Astrocyte of the cerebellum (primary cell): ENCODE measurements around the gene DNASE1L2.

Experiments used
- DNase-seq: peaks from one replicate; pipeline ENCODE4 v3.0.0-alpha.2; 2011; ENCODE audit warnings: low read depth
- H3K4me3 ChIP-seq: 2 replicates; pipeline ENCODE4 v1.5.1; 2011; ENCODE audit warnings: mild to moderate bottlenecking, low read depth, low read length, moderate library complexity
- in situ Hi-C: cut with HindIII; loops from 2 replicates; pipeline ENCODE4 v1.10.0; 2017; ENCODE audit warnings: low sequenced_read_pairs
- TF ChIP-seq, protein P1 (sequence below): IDR thresholded peaks from 2 replicates; pipeline ENCODE4 v1.5.1; 2012; ENCODE audit warnings: low read length, low read depth, moderate library complexity, mild to moderate bottlenecking; ENCODE audit errors: missing control alignments

The DNASE1L2 gene

GRCh38 chr16:2208308-2208707, 27.9 kb upstream of the DNASE1L2 start:
- TF ChIP-seq, protein P1, sequence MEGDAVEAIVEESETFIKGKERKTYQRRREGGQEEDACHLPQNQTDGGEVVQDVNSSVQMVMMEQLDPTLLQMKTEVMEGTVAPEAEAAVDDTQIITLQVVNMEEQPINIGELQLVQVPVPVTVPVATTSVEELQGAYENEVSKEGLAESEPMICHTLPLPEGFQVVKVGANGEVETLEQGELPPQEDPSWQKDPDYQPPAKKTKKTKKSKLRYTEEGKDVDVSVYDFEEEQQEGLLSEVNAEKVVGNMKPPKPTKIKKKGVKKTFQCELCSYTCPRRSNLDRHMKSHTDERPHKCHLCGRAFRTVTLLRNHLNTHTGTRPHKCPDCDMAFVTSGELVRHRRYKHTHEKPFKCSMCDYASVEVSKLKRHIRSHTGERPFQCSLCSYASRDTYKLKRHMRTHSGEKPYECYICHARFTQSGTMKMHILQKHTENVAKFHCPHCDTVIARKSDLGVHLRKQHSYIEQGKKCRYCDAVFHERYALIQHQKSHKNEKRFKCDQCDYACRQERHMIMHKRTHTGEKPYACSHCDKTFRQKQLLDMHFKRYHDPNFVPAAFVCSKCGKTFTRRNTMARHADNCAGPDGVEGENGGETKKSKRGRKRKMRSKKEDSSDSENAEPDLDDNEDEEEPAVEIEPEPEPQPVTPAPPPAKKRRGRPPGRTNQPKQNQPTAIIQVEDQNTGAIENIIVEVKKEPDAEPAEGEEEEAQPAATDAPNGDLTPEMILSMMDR = no peak
- H3K4me3 ChIP-seq = no peak overlapping the region
- DNase-seq = no peak
- in situ Hi-C loops = no loop called here

DNA sequence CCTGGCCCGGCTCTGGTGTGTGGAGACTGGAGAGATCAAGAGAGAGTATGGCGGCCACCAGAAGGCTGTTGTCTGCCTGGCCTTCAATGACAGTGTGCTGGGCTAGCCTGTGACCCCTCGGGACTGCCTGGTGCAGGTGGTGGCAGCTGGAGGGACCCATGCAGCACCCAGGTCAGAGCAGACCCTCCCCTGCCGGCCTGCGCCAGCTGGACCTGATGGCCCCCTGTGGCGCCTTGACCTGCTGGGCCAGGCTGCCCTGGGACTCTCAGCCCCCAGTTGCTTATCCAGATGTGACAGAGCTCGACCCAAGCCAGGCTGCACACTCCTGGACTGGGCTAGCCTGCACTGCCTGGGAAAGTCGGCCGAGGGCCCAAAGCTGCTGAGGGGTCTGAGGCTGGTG, 27.5 kb upstream of the DNASE1L2 start:
- TF ChIP-seq, protein P1 = no peak
- H3K4me3 ChIP-seq = no peak overlapping the region
- DNase-seq = no peak
- in situ Hi-C loops = no loop called here

DNA sequence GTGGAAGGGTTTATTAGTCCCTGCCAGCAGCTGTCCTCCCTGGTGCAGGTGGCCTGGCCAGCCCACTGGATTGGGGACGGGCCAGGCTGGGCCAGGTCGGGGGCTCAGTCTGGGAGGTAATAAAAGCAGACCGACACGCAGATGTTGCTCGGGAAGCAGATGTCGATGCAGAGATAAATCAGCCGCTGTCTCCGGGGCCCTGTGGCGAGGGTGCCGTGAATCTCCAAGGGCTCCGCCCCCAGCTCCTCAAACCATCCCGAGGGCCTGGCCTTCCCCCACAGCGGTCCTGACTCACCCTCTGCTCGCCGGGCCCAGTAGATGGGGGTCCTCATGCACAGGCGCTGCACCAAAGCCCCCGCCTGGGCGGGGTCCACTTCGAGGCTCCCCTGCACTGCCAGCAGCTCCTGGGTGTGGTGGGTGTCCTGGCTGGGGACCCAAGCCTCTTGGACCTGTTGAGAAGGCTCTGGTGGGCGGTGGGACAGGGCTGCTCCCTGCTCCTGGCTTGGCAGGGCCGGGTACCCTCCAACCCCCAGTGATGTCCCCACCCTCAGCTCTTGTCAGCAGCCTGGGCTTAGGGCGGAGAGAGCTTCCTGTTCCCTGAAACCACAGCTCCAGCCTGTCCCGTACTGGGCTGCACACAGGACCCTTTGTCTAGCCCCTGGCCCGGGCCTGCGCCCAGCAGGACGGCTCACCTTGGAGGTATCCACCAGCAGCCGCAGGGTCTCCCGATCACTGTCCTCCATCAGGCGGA, 26.8 kb upstream of the DNASE1L2 start:
- no peak overlapping the region for H3K4me3 ChIP-seq
- in situ Hi-C loops = no loop called here
- DNase-seq = no peak
- TF ChIP-seq, protein P1 = no peak

DNA sequence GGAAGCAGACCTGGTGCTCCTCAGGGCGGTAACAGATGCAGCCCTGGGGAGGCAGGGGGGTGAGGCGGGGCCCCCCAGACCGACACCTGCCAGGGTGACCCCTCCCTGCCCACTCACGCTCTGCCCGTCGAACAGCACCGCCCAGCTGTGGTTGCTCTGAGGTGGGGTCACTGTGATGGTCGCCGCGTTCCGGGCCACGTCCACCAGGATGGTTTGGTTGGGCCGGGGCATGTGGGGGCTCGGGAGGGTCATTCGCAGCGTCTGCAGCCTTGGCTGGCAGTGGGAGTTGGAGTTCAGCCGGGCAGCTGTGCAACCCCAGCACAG, 26.3 kb upstream of the DNASE1L2 start:
- DNase-seq = no peak
- no peak overlapping the region for H3K4me3 ChIP-seq
- in situ Hi-C loops = no loop called here
- TF ChIP-seq, protein P1 = no peak

DNA sequence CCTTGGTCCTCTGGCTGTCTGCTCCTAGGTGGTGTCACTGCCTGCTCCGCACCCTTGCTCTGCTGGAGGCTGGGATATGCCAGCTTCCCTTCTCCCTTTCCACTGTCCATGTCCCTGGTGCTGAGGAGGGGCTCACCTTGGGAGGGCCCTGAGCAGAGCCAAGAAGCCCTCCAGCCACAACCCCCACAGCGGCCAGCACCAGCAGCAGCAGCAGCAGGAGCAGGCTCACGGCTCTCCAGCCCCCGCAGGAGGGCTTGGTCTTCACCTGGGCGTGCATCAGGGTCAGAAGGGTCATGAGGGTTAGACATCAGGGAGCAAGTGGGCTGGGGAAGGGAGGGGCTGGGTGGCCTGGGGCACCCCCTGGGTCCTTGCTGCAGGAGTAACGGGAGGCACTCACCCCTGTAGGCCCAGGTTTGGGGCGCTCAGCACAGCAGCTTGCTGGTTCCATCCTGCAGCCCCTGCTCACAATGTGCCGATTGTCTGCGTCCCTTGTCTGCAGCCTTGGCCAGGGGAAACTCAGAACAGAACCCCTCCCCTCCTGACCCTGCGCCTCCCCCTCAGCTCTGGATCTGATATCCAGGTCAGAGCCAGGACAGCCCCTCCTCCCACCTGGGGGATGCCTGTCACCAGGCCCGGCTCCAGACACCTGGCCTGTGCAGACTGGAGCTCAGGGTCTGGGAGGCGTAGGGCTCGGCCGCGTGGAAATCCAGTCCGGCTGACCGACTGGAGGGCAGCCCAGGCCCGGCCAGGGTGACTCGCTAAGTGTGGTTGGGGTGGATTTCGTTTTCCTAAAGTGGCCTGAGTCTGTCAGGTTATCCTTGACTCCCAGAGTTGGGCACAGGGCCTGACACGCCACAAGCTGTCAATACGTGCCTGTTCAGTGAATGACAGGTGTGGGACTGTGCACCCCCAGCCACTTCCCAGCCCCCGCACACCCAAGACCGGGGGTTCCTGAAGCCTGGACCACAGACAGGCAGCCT, 25.6 kb upstream of the DNASE1L2 start, which contains the start of gene BRICD5:
Gene BRICD5 (minus strand): TSS at position 478 of the 980 bp plus-strand sequence. CDS start 30 bp downstream, at position 448.
- TF ChIP-seq, protein P1 = no peak
- in situ Hi-C loops = no loop called here
- DNase-seq = no peak

DNA sequence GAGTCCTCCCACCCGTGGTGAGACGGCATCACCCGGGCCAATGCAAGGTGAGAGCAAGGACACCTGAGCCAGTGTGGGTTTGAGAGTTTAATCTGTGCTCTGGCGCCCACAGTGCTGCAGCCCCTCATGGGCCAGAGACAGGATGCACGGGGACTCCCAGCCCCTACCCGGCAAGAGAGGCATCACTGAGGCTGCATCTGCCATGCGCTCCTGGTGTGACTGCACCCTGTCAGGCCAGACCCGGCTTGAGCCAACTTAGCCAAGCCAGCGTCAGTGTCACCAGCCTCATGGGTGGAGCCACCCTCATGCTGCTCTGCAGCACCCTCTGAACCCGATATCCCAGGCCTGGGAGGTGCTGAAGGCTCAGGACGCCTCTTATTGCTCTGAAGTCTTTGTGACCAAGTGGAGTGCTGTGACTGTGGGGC, 24.3 kb upstream of the DNASE1L2 start:
- in situ Hi-C loops = no loop called here
- no peak overlapping the region for H3K4me3 ChIP-seq
- TF ChIP-seq, protein P1 = no peak
- no peak for DNase-seq

More for the DNA sequence above, 25.6 kb upstream of the DNASE1L2 start, which contains the start of gene BRICD5:
- H3K4me3 ChIP-seq = no peak within 1 kb of the TSS
